ENCODE data around the gene MAST2. TPM values are rescaled to one million over a fixed set of nuclear protein-coding genes. Genes with fewer than 3 reads are reported as not detected.

Gene MAST2
- total RNA-seq, 1 experiment from 2014 or later: 41.9 TPM

- TF ChIP-seq EZH2 (IDR thresholded peaks at IDR 0.05) (no peak), ZBTB33 (IDR thresholded peaks at IDR 0.05; ENCODE audit: extremely low read depth, insufficient replicate concordance, low read length) (no peak), JUND (IDR thresholded peaks at IDR 0.05) (no peak), EGR1 (IDR thresholded peaks at IDR 0.05; ENCODE audit: low read depth) (no peak)
Observed at GRCh38 chr1:45787905-45788304, 15.5 kb upstream of the MAST2 start (continued).

GRCh38 chr1:45789601-45790000, 13.8 kb upstream of the MAST2 start:
- intact Hi-C loops (cut with micrococcal nuclease): no loop called here
- CTCF ChIA-PET: no interaction called here
- no TSS peak for BruUV-seq (replicated peaks)
- no peak for TF ChIP-seq ELF1 (IDR thresholded peaks at IDR 0.05; ENCODE audit: borderline replicate concordance, low read depth)
- no peak for TF ChIP-seq SRF (IDR thresholded peaks at IDR 0.05; ENCODE audit: low read depth)
- TF ChIP-seq YY1 (IDR thresholded peaks at IDR 0.05; ENCODE audit: extremely low read depth, insufficient replicate concordance, low read depth, low read length): no peak
- TF ChIP-seq ZFX (IDR thresholded peaks at IDR 0.05): no peak
- no peak for TF ChIP-seq SIN3A (IDR thresholded peaks at IDR 0.05; ENCODE audit: low read depth)
- no peak for TF ChIP-seq JUND (IDR thresholded peaks at IDR 0.05)
- no peak for TF ChIP-seq POLR2A (IDR thresholded peaks at IDR 0.05; ENCODE audit: borderline replicate concordance, extremely low read depth, insufficient read depth, insufficient read length)
- TF ChIP-seq ATF3 (IDR thresholded peaks at IDR 0.05): no peak
- no peak for TF ChIP-seq POLR2AphosphoS5 (IDR thresholded peaks at IDR 0.05; ENCODE audit: low read depth, low read length)
- TF ChIP-seq EZH2phosphoT487 (IDR thresholded peaks at IDR 0.05; ENCODE audit: borderline replicate concordance): no peak
- no peak for TF ChIP-seq TCF7L2 (IDR thresholded peaks at IDR 0.05; ENCODE audit: borderline replicate concordance, extremely low read depth, insufficient read depth, insufficient read length)
- TF ChIP-seq EGR1 (IDR thresholded peaks at IDR 0.05; ENCODE audit: low read depth): no peak
- no peak for TF ChIP-seq SP1 (IDR thresholded peaks at IDR 0.05; ENCODE audit: low read depth)
- TF ChIP-seq ZBTB33 (IDR thresholded peaks at IDR 0.05; ENCODE audit: extremely low read depth, insufficient replicate concordance, low read length): no peak
- TF ChIP-seq CEBPB (IDR thresholded peaks at IDR 0.05; ENCODE audit: low read depth): no peak
- no peak for TF ChIP-seq MAX (IDR thresholded peaks at IDR 0.05)
- no peak for TF ChIP-seq EZH2 (IDR thresholded peaks at IDR 0.05)
- TF ChIP-seq REST (IDR thresholded peaks at IDR 0.05; ENCODE audit: low read depth): no peak
- TF ChIP-seq ZNF274 (IDR thresholded peaks at IDR 0.05; ENCODE audit: low read depth, low read length): no peak

More at GRCh38 chr1:45789601-45790000, 13.8 kb upstream of the MAST2 start:
- Histone ChIP-seq H3K27ac (ENCODE audit: low read depth, low read length) (no peak overlapping the region), H3K4me1 (ENCODE audit: control insufficient read depth in 1 of 2, insufficient read depth in 2 of 2, low read length in 2 of 2) (no peaks in the 10 kb centered on the region; a peak in 1 of 4 replicates), H4K20me1 (ENCODE audit: insufficient read depth) (no peaks in the 10 kb centered on the region), H3K4me3 (replicated peaks in 1 of 2; ENCODE audit: low read depth in 1 of 2, low read length in 2 of 2) (no peak overlapping the region), H3K79me2 (ENCODE audit: insufficient read depth, low read length) (no peaks in the 10 kb centered on the region), H3K9ac (ENCODE audit: low read length) (no peak overlapping the region), H3K27me3 (ENCODE audit: insufficient read depth, low read length) (no peaks in the 10 kb centered on the region), H3K9me2 (ENCODE audit: insufficient read depth) (no peaks in the 10 kb centered on the region), H3K4me2 (ENCODE audit: low read length) (no peak overlapping the region), H3K9me3 (ENCODE audit: control insufficient read depth in 1 of 2, insufficient read depth in 1 of 2, low read depth in 1 of 2, low read length in 2 of 2) (no peaks in the 10 kb centered on the region), H2AFZ (ENCODE audit: low read depth, low read length, poor library complexity, severe bottlenecking) (no peak overlapping the region), H3K36me3 (ENCODE audit: control insufficient read depth in 1 of 2, insufficient read depth in 2 of 2, low read length in 2 of 2) (no peaks in the 10 kb centered on the region)
- ChIA-PET POLR2A (no interaction called here), RAD21 (ENCODE audit: low non-redundant PET in 1 of 2, low total read pairs in 2 of 2, uncharacterized antibody in 2 of 2, unreplicated experiment in 2 of 2) (interaction anchor here in 1 of 2 experiments (0.7 kb wide), 1 partner anchor 109 kb away, joined by 3 read pairs; no protein-coding TSS in a partner anchor)
- ATAC-seq (no peak), DNase-seq (ENCODE audit: low read depth, low spot score) (no peak)
